A549 treated with ZK216348 at 1 μM for 4 hours (cell line): ENCODE measurements around the gene APBB3. TPM values are rescaled to one million over a fixed set of nuclear protein-coding genes. Genes with fewer than 3 reads are reported as not detected.

ENCODE experiments used
- total RNA-seq: library from RNA; stranded (reverse); fragments of 200-300 nt; extraction: Qiagen RNA extraction; gene quantifications from 5 replicates; pipeline ENCODE4 v1.2.3, GENCODE V29; 2022; ENCODE audit warnings: low read depth

APBB3 gene
- 5.6 to 8.6 TPM (median 8.0 TPM) in 5 replicates for total RNA-seq

DNA sequence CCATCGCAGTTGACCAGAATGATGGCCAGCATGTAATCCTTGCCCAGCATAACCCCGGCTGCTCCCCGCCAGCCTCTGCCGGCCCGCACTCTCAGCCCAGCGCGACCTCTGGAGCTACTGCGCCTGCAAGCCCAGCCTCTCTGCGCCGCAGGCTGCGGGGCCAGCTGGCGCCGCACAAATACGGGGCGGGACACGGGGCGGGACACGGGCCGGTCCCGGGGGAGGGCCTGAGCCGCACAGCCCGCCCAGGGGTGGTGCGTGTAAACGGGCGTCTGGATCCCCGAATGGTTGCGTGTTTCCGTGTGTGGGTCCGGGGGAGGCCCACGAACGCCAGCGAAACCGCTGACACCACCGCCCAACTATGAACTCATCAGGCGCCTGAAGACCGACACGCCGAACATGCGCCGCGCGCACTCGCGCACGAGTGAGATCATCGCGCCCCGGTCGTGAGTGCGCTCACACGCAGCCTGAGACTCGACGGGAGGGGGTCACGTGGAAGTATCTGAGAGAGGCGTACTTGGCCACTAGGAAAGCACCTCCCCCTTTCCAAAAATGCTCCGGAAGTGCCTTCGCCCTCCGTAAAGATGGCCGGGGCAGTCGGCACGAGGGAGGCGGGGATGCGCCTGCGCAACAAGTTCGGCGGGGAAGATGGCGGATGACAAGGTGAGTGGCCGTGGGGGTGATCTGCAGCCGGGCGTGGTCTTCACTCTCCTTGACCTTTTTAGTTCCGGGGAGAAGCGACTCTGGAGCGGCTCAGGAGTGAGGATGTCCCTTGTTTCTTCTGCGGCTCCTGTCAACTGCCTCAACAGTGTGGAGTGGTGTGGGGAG, at the start of gene APBB3, which contains the start of gene SLC35A4:
APBB3 (minus strand) TSS at position 403 of the 828 bp plus-strand sequence; CDS start at position 50, 353 bp downstream.
SLC35A4 (plus strand) TSS at position 633 of the 828 bp plus-strand sequence. CDS start 2,342 bp downstream, outside the sequence.

DNA sequence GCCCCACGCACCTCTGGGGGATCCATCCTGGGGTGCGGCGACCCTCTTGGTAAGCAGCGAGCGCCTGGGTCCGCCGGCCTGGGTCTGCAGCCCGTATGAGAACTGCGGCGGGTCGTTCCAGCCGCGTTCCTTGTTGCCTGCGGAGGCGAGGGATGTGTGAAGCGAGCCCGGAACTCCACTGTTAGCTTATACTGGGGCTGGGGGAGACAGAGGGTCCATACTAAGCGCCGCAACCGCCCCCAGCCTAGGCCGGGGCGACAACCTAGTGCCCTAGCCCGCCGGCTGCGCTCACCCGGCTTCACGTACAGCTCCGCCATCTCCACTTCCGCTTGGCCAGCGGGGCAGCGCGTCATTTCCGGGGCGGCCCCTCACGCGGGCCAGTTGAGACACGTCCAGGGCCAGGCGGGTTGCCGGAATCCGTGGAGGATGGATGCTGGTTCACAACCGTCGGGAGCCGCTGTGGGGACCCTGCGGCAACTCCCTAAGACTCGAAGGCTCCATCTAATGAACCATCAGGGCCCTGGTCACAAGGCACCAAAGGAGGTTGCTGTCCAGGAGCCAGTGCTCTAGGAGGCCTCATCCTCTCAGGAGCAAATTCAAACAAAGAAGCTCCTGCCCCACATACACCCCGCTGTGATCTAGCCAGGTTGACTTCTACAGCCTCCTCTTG, 7.1 kb downstream of the APBB3 start, which contains the start of gene SRA1:
SRA1 (minus strand) TSS at position 338 of the 670 bp plus-strand sequence; CDS start at position 317, 21 bp downstream.

GRCh38 chr5:140547508-140548299, 16.7 kb downstream of the APBB3 start, which contains the start of gene EIF4EBP3:
EIF4EBP3 (plus strand) TSS chr5:140547662; CDS start chr5:140547738, 76 bp downstream.

Other genes starting within 250 kb of the APBB3 start
- 5.4 to 7.5 TPM (median 6.4 TPM) in 5 replicates for gene HBEGF, start 218.0 kb downstream of the APBB3 start, total RNA-seq
- gene SLC4A9, start 204.4 kb downstream of the APBB3 start, total RNA-seq = 0.33 TPM in 1 of 5 replicates, not detected in the others
- gene ANKHD1, start 162.8 kb downstream of the APBB3 start, total RNA-seq = 39.3 to 59.9 TPM (median 48.9 TPM) in 5 replicates
- gene EIF4EBP3, start 16.9 kb downstream of the APBB3 start, total RNA-seq = 1.8 to 3.2 TPM (median 2.2 TPM) in 5 replicates
- 41.1 to 48.2 TPM (median 44.5 TPM) in 5 replicates for gene SRA1, start 7.1 kb downstream of the APBB3 start, total RNA-seq
- 58.2 to 89.0 TPM (median 76.8 TPM) in 5 replicates for gene SLC35A4, start 230 bp upstream of the APBB3 start, total RNA-seq
- 3.0 to 5.1 TPM (median 4.5 TPM) in 5 replicates for gene CD14, start 68.6 kb upstream of the APBB3 start, total RNA-seq
- gene TMCO6, start 74.9 kb upstream of the APBB3 start, total RNA-seq = 8.7 to 15.2 TPM (median 13.7 TPM) in 5 replicates
- gene NDUFA2, start 83.0 kb upstream of the APBB3 start, total RNA-seq = 104 to 122 TPM (median 115 TPM) in 5 replicates
- 90.7 to 127 TPM (median 98.8 TPM) in 5 replicates for gene IK, start 83.2 kb upstream of the APBB3 start, total RNA-seq
- 24.2 to 33.0 TPM (median 30.9 TPM) in 5 replicates for gene WDR55, start 100.3 kb upstream of the APBB3 start, total RNA-seq
- gene DND1, start 109.0 kb upstream of the APBB3 start, total RNA-seq = 0.33 to 1.1 TPM (median 0.86 TPM) in 5 replicates
- 76.7 to 87.7 TPM (median 80.0 TPM) in 5 replicates for gene HARS1, start 126.8 kb upstream of the APBB3 start, total RNA-seq
- gene HARS2, start 126.9 kb upstream of the APBB3 start, total RNA-seq = 37.0 to 41.3 TPM (median 39.9 TPM) in 5 replicates
- 85.3 to 156 TPM (median 99.6 TPM) in 5 replicates for gene ZMAT2, start 135.8 kb upstream of the APBB3 start, total RNA-seq
- 0.14 to 0.48 TPM (median 0.19 TPM) in 5 replicates for gene PCDHA1, start 221.5 kb upstream of the APBB3 start, total RNA-seq
- 0.14 TPM in 1 of 5 replicates, not detected in the others for gene PCDHA2, start 230.3 kb upstream of the APBB3 start, total RNA-seq
- gene PCDHA3, start 236.5 kb upstream of the APBB3 start, total RNA-seq = 0.68 to 1.2 TPM (median 1.0 TPM) in 5 replicates
- 0.95 to 2.0 TPM (median 1.8 TPM) in 5 replicates for gene PCDHA4, start 242.5 kb upstream of the APBB3 start, total RNA-seq